ENCODE data around the gene WDR82.

Gene WDR82

GRCh38 chr3:52229656-52230055 is 48.8 kb downstream of the WDR82 start:
- Histone ChIP-seq H3K4me1 (no peaks in the 10 kb centered on the region), H3K9me3 (no peaks in the 10 kb centered on the region), H3K4me3 (no peak overlapping the region), H3K36me3 (replicated peaks) (peaks cover 32% of the 10 kb centered on the region), H3K27me3 (ENCODE audit: low read depth) (no peaks in the 10 kb centered on the region)
- no peak for DNase-seq (ENCODE audit: low spot score in 2 of 2)
- in situ Hi-C loops (cut with MboI; ENCODE audit: low sequenced_read_pairs): loop anchor here (5.0 kb wide), 2 partner anchors 113 to 213 kb away; no protein-coding TSS in a partner anchor

DNA sequence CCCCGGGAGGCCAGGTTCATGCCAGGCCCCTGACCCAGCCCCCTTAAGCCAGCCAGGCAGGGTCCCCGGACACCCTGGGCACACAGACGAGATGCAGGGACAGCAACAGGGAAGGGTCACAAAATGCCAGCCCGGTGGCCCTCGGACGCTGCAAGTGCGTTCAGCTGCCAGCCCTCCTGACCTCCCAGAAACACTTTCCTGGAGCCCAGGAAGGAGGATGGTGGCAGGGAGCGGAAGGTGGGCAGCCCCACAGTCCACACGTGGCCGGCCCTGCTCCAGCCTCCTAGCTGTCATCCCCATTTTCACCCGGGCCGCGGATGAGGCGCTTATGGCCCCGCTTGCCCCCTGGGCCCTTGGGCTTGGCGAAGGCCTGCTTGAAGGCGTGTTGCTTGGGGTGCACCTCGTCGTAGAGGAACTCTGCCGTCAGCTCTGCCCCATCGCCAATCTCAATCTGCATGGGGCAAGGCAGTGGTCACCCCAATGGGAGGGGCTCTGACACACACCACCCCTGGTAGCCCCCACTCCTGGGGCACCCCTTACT is 49.6 kb downstream of the WDR82 start:
- Histone ChIP-seq H3K27me3 (ENCODE audit: low read depth) (no peaks in the 10 kb centered on the region), H3K36me3 (replicated peaks) (peaks cover 32% of the 10 kb centered on the region), H3K4me3 (no peak overlapping the region), H3K4me1 (no peaks in the 10 kb centered on the region), H3K9me3 (no peaks in the 10 kb centered on the region)
- DNase-seq (ENCODE audit: low spot score in 2 of 2): no peak
- in situ Hi-C loops (cut with MboI; ENCODE audit: low sequenced_read_pairs): no loop called here

- Histone ChIP-seq H3K4me3 (no peak overlapping the region), H3K4me1 (no peaks in the 10 kb centered on the region), H3K9me3 (no peaks in the 10 kb centered on the region), H3K36me3 (replicated peaks) (peaks cover 32% of the 10 kb centered on the region), H3K27me3 (ENCODE audit: low read depth) (no peaks in the 10 kb centered on the region)
- in situ Hi-C loops (cut with MboI; ENCODE audit: low sequenced_read_pairs): no loop called here
- no peak for DNase-seq (ENCODE audit: low spot score in 2 of 2)
Measured at GRCh38 chr3:52228266-52228665, 50.2 kb downstream of the WDR82 start.

DNA sequence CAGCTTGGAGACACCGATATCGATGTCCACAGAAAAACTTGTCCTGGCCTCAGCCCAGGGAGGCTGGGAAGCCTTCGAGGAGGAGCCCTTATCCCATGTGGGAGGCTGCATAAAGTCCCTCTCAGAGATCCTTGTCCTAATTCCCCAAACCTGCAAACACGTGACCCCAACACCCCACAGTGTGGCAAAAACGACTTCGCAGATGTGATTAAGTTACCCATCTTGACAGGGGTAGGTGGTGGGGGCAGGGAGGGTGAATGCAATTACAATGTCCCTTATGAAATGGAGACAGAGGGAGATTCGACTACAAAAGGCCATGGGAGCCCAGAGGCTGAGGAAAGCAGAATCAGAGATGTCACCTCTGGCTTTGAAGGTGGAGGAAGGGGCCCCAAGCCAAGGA is 50.7 kb downstream of the WDR82 start:
- H3K4me1 ChIP-seq: no peaks in the 10 kb centered on the region
- no peak overlapping the region for H3K4me3 ChIP-seq
- no peaks in the 10 kb centered on the region for H3K9me3 ChIP-seq
- peaks cover 32% of the 10 kb centered on the region for H3K36me3 ChIP-seq (replicated peaks)
- no peaks in the 10 kb centered on the region for H3K27me3 ChIP-seq (ENCODE audit: low read depth)
- in situ Hi-C loops (cut with MboI; ENCODE audit: low sequenced_read_pairs): no loop called here
- no peak for DNase-seq (ENCODE audit: low spot score in 2 of 2)

GRCh38 chr3:52227117-52227516 is 51.3 kb downstream of the WDR82 start:
- no peak overlapping the region for H3K4me3 ChIP-seq
- H3K4me1 ChIP-seq: no peaks in the 10 kb centered on the region
- H3K9me3 ChIP-seq: no peaks in the 10 kb centered on the region
- H3K27me3 ChIP-seq (ENCODE audit: low read depth): no peaks in the 10 kb centered on the region
- in situ Hi-C loops (cut with MboI; ENCODE audit: low sequenced_read_pairs): no loop called here
- DNase-seq (ENCODE audit: low spot score in 2 of 2): no peak
- peaks cover 32% of the 10 kb centered on the region for H3K36me3 ChIP-seq (replicated peaks)

- Histone ChIP-seq H3K36me3 (replicated peaks) (peaks cover 27% of the 10 kb centered on the region), H3K27me3 (ENCODE audit: low read depth) (no peaks in the 10 kb centered on the region), H3K4me1 (no peaks in the 10 kb centered on the region), H3K9me3 (no peaks in the 10 kb centered on the region), H3K4me3 (no peak overlapping the region)
- DNase-seq (ENCODE audit: low spot score in 2 of 2): no peak
- in situ Hi-C loops (cut with MboI; ENCODE audit: low sequenced_read_pairs): no loop called here
Measured at GRCh38 chr3:52226229-52226817, 52.1 kb downstream of the WDR82 start.

GRCh38 chr3:52225452-52226228 is 52.8 kb downstream of the WDR82 start, which contains the start of gene TLR9:
TLR9 (minus strand) TSS chr3:52225645; CDS start chr3:52225529, 116 bp downstream.
- peaks cover 20% of the 10 kb centered on the region for H3K36me3 ChIP-seq (replicated peaks)
- H3K27me3 ChIP-seq (ENCODE audit: low read depth): no peaks in the 10 kb centered on the region
- no peak within 1 kb of the TSS for H3K4me3 ChIP-seq
- H3K9me3 ChIP-seq: no peaks in the 10 kb centered on the region
- in situ Hi-C loops (cut with MboI; ENCODE audit: low sequenced_read_pairs): no loop called here
- no peaks in the 10 kb centered on the region for H3K4me1 ChIP-seq
- no peak for DNase-seq (ENCODE audit: low spot score in 2 of 2)

GRCh38 chr3:52223449-52224408 is 54.7 kb downstream of the WDR82 start:
- Histone ChIP-seq H3K27me3 (ENCODE audit: low read depth) (no peaks in the 10 kb centered on the region), H3K9me3 (no peaks in the 10 kb centered on the region), H3K4me3 (no peak overlapping the region), H3K4me1 (no peaks in the 10 kb centered on the region), H3K36me3 (replicated peaks) (peaks cover under 1% of the 10 kb centered on the region)
- no peak for DNase-seq (ENCODE audit: low spot score in 2 of 2)
- in situ Hi-C loops (cut with MboI; ENCODE audit: low sequenced_read_pairs): no loop called here

GRCh38 chr3:52222319-52223221 is 55.9 kb downstream of the WDR82 start:
- in situ Hi-C loops (cut with MboI; ENCODE audit: low sequenced_read_pairs): no loop called here
- DNase-seq (ENCODE audit: low spot score in 2 of 2): no peak
- no peaks in the 10 kb centered on the region for H3K27me3 ChIP-seq (ENCODE audit: low read depth)
- H3K9me3 ChIP-seq: no peaks in the 10 kb centered on the region
- H3K4me3 ChIP-seq: no peak overlapping the region
- H3K4me1 ChIP-seq: no peaks in the 10 kb centered on the region
- H3K36me3 ChIP-seq (replicated peaks): no peaks in the 10 kb centered on the region

- Histone ChIP-seq H3K36me3 (replicated peaks) (no peaks in the 10 kb centered on the region), H3K9me3 (no peaks in the 10 kb centered on the region), H3K27me3 (ENCODE audit: low read depth) (no peaks in the 10 kb centered on the region), H3K4me1 (no peaks in the 10 kb centered on the region), H3K4me3 (no peak overlapping the region)
- no peak for DNase-seq (ENCODE audit: low spot score in 2 of 2)
- in situ Hi-C loops (cut with MboI; ENCODE audit: low sequenced_read_pairs): no loop called here
Measured at GRCh38 chr3:52221563-52222318, 56.7 kb downstream of the WDR82 start.

DNA sequence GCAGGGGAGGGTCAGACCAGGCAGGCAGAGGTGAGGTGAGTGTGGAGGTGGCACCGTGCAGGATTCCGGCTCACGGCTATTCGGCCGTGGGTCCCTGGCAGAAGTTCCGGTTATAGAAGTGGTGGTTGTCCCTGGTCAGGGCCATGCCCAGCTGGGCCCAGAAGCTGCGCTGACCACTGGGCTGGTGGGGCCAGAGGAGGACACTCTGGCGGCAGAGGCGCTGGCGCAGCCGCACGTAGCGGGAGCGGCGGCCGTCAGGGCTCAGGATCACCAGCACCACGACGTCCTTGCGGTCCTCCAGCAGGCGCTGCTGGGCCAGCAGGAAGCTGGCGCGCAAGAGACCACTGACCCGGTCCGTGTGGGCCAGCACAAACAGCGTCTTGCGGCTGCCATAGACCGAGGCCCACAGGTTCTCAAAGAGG is 57.3 kb downstream of the WDR82 start:
- Histone ChIP-seq H3K4me1 (no peaks in the 10 kb centered on the region), H3K4me3 (no peak overlapping the region), H3K27me3 (ENCODE audit: low read depth) (no peaks in the 10 kb centered on the region), H3K9me3 (no peaks in the 10 kb centered on the region), H3K36me3 (replicated peaks) (no peaks in the 10 kb centered on the region)
- in situ Hi-C loops (cut with MboI; ENCODE audit: low sequenced_read_pairs): no loop called here
- DNase-seq (ENCODE audit: low spot score in 2 of 2): no peak

DNA sequence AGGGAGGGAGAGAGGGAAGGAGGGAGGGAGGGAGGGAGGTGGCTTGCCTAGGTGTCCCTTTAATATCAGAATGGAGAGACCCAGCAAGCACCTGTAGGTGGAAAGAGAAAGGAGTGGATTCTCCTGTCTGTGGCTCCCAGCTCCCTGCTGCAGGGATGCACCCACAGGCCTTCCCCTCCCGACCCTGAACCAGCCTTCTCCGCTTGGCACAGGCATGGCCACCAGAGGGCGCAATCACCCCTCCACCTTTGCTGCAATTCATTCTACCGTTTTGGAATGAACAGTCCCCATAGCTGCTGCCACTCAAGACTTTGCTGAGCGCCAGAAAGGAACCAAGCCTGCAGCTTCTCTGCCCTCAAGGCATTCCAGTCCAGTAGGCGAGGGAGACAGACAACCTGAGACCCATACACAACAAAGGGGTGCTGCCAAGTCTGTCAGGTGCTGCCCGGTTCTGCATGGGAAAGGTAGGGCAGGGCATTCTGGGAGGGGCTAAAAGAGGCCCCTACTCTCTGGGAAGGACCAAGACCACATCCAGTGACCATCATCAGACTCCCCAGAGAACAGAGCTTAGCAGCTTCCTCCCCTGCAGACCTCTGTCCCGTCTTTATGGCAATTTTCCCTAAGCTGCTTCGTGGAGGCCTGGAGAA is 57.9 kb downstream of the WDR82 start:
- in situ Hi-C loops (cut with MboI; ENCODE audit: low sequenced_read_pairs): no loop called here
- Histone ChIP-seq H3K4me3 (no peak overlapping the region), H3K27me3 (ENCODE audit: low read depth) (no peaks in the 10 kb centered on the region), H3K4me1 (no peaks in the 10 kb centered on the region), H3K36me3 (replicated peaks) (no peaks in the 10 kb centered on the region), H3K9me3 (no peaks in the 10 kb centered on the region)
- DNase-seq (ENCODE audit: low spot score in 2 of 2): peak; percentile 67 to 94

Measured in HAP-1 (cell line).